Common myeloid progenitor, CD34-positive (primary cell): ENCODE results near the gene BMPR2.
"Not testable (repeated sequence)": the region's sequence is repeated elsewhere in the genome, so short reads cannot be mapped to it uniquely, and the experiment has no call there.

ENCODE experiments used
- CTCF ChIA-PET: fragments of 350-600 bp; sonication (Branson Sonifier 250); formaldehyde crosslinking; loops from one replicate; lab custom pipeline; 2021; ENCODE audit warnings: antibody characterized with exemption; lab: Charles Lee
- POLR2A ChIA-PET: fragments of 350-600 bp; sonication (Branson Sonifier 250); formaldehyde crosslinking; loops from one replicate; lab custom pipeline; 2021; ENCODE audit warnings: antibody characterized with exemption; lab: Charles Lee
- DNase-seq, 3 donors: peaks; one replicate each; pipeline versions ENCODE4 v3.0.0 to v3.0.0-alpha.2; 2013
- H3K27ac ChIP-seq, 2 experiments: 1 replicate in 1 of 2; 2 replicates in 1 of 2; pipeline ENCODE4 v1.7.0; 2013; ENCODE audit warnings: inconsistent platforms in 2 of 2, low read length in 2 of 2, mild to moderate bottlenecking in 2 of 2, low read depth in 1 of 2, moderate library complexity in 1 of 2; ENCODE audit not compliant: severe bottlenecking in 2 of 2, insufficient read depth in 1 of 2, poor library complexity in 1 of 2
- H3K27me3 ChIP-seq, 5 experiments: replicated peaks in 2 of 5; 1 replicate in 3 of 5; 2 replicates in 2 of 5; pipeline versions ENCODE4 v1.6.1 to v1.7.0; 2013; ENCODE audit warnings: low read length in 4 of 5, mild to moderate bottlenecking in 2 of 5, moderate library complexity in 2 of 5, inconsistent platforms in 1 of 5; ENCODE audit not compliant: insufficient read depth in 5 of 5, control insufficient read depth in 4 of 5
- H3K36me3 ChIP-seq, 4 experiments: 1 replicate in 2 of 4; 2 replicates in 2 of 4; pipeline versions ENCODE4 v1.6.1 to v1.7.0; 2013; ENCODE audit warnings: low read length in 3 of 4, control low read depth in 1 of 4, mild to moderate bottlenecking in 1 of 4; ENCODE audit not compliant: control insufficient read depth in 4 of 4, insufficient read depth in 4 of 4
- H3K4me1 ChIP-seq, 4 experiments: 1 replicate in 3 of 4; 2 replicates in 1 of 4; pipeline versions ENCODE4 v1.6.1 to v1.7.1; 2013; ENCODE audit warnings: low read length in 3 of 4, mild to moderate bottlenecking in 3 of 4, control low read depth in 1 of 4, inconsistent platforms in 1 of 4, moderate library complexity in 1 of 4; ENCODE audit not compliant: control insufficient read depth in 4 of 4, insufficient read depth in 4 of 4; ENCODE audit errors: control extremely low read depth in 1 of 4
- H3K4me3 ChIP-seq, 7 experiments: 1 replicate in 4 of 7; 2 replicates in 3 of 7; pipeline versions ENCODE4 v1.5.1 to v1.7.0; 2013; ENCODE audit warnings: mild to moderate bottlenecking in 7 of 7, low read length in 6 of 7, moderate library complexity in 6 of 7, inconsistent platforms in 2 of 7, low read depth in 2 of 7, control low read depth in 1 of 7; ENCODE audit not compliant: insufficient read depth in 4 of 7, control insufficient read depth in 1 of 7; ENCODE audit errors: extremely low read depth in 1 of 7
- H3K9me3 ChIP-seq, 5 experiments: 1 replicate in 4 of 5; 2 replicates in 1 of 5; pipeline versions ENCODE4 v1.6.1 to v1.7.1; 2013; ENCODE audit warnings: low read length in 4 of 5, mild to moderate bottlenecking in 2 of 5, inconsistent platforms in 1 of 5, low read depth in 1 of 5, moderate library complexity in 1 of 5; ENCODE audit not compliant: control insufficient read depth in 4 of 5, insufficient read depth in 2 of 5; ENCODE audit errors: control extremely low read depth in 1 of 5
- WGBS: methylation state at CpG from one replicate; pipeline ENCODE4 v1.1.5; 2013; ENCODE audit not compliant: insufficient coverage; 5-methylcytosine and 5-hydroxymethylcytosine counted together

The BMPR2 gene

DNA sequence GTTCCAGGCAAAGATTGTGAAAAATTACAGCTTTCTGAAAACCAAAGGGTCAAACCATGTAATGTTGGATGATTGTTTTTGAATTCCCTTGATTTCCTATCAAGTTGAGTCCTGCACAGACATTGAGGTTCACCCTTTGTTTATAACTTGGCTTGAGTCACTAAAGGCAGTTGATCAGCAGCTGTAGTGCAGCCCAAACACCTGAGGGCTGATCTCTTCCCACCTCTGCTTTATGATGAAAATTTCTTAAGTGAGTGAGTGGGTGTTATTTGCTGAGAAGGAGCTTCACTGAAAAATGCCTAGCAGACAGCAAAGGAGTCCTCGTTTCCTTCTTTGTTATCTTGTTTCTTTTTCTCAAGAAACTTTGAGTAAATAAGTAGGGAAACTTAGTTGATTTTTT is 31.9 kb upstream of the BMPR2 start:
- no CpG with 5 or more reads among the region's 1 CpG for WGBS
- no peak overlapping the region for H3K4me3 ChIP-seq
- ChIA-PET POLR2A (no interaction called here), CTCF (no interaction called here)
- no peak overlapping the region for H3K27ac ChIP-seq
- H3K27me3 ChIP-seq = no peaks in the 10 kb centered on the region
- H3K36me3 ChIP-seq = no peaks in the 10 kb centered on the region
- no peaks in the 10 kb centered on the region for H3K9me3 ChIP-seq
- H3K4me1 ChIP-seq = no peaks in the 10 kb centered on the region
- no peak for DNase-seq

DNA sequence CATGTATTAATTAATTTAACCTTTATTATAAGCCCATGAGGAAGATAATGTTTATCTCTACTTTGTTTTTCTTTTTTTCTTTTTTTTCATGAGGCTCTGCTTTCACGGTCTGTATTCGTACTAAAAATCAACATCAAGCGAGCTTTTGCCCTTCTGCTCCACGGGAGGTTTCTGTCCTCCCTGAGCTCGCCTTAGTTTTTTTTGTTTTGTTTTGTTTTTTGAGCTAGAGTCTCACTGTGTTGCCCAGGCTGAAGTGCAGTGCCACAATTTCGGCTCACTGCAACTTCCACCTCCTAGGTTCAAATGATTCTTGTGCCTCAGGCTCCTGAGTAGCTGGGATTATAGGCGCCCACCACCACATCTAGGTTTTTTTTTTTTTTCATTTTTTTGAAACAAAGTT is 29.9 kb upstream of the BMPR2 start:
- WGBS = no CpG with 5 or more reads among the region's 7 CpGs
- POLR2A ChIA-PET = no interaction called here

DNA sequence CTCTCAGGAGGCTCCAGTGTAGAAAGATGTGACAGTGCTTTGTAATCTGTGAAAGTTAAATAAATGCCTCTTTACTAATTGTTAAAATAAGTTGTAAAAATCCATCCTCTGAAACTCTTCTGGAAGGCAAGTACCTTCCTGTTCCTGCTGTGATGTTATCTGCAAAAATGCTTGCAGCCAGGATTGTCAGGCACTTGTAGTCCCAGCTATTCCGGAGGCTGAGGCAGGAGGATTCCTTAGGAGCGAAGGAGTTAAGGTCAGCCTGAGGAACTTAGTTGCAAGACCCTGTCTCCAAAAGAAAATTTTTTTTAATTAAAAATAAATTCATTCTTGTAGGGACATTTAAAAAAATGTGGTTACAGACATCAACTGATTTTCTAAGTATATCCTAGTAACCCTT is 22.7 kb upstream of the BMPR2 start:
- H3K9me3 ChIP-seq = no peaks in the 10 kb centered on the region
- H3K27me3 ChIP-seq = no peaks in the 10 kb centered on the region
- H3K4me1 ChIP-seq = no peaks in the 10 kb centered on the region
- POLR2A ChIA-PET = no interaction called here
- no peaks in the 10 kb centered on the region for H3K36me3 ChIP-seq
- WGBS = 100% methylated on average over 2 of the region's 2 CpGs
- CTCF ChIA-PET = no interaction called here
- H3K4me3 ChIP-seq = no peak overlapping the region
- H3K27ac ChIP-seq = no peak overlapping the region
- no peak for DNase-seq

More for the DNA sequence above, 29.9 kb upstream of the BMPR2 start:
- Histone ChIP-seq H3K4me3 (no peak overlapping the region), H3K27ac (no peak overlapping the region), H3K36me3 (no peaks in the 10 kb centered on the region), H3K9me3 (no peaks in the 10 kb centered on the region), H3K4me1 (no peaks in the 10 kb centered on the region), H3K27me3 (no peaks in the 10 kb centered on the region)
- CTCF ChIA-PET = no interaction called here
- no peak for DNase-seq

GRCh38 chr2:202355993-202356505 is 20.1 kb upstream of the BMPR2 start:
- H3K4me1 ChIP-seq = no peaks in the 10 kb centered on the region
- CTCF ChIA-PET = interaction anchor here (0.5 kb wide), 1 partner anchor 52 kb away, joined by 3 read pairs; no protein-coding TSS in a partner anchor
- no peaks in the 10 kb centered on the region for H3K9me3 ChIP-seq
- H3K36me3 ChIP-seq = no peaks in the 10 kb centered on the region
- H3K27me3 ChIP-seq = no peaks in the 10 kb centered on the region
- WGBS = no CpG with 5 or more reads among the region's 1 CpG
- no peak for DNase-seq
- no peak overlapping the region for H3K27ac ChIP-seq
- POLR2A ChIA-PET = no interaction called here
- H3K4me3 ChIP-seq = no peak overlapping the region

- DNase-seq, H3K27me3 ChIP-seq, CTCF ChIA-PET, H3K4me3 ChIP-seq, H3K27ac ChIP-seq, POLR2A ChIA-PET, H3K9me3 ChIP-seq, H3K36me3 ChIP-seq, H3K4me1 ChIP-seq: not testable (repeated sequence)
- WGBS = 100% methylated on average over 4 of the region's 8 CpGs
These were observed 17.2 kb upstream of the BMPR2 start for GRCh38 chr2:202358924-202359323.

DNA sequence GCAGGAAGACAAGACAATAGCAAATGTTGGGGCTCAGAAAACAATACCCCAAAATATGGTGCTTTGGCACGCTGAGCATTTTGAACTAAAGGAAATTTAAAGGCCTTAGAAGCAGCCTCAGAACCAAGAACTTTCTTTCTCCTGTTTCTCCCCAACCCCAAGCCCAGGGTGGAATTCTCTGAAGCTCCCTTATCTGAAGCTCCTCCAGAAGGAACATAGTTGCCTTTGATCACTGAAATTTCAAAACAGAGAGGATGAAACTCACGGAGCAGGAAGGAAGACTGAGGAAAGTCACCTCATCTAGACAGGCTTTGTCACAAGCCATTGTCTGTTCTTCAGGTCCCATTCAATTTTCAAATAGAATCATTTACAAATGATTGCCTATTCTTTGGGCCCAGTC is 15.5 kb upstream of the BMPR2 start:
- 88% methylated on average over 2 of the region's 2 CpGs for WGBS
- ChIA-PET CTCF (no interaction called here), POLR2A (no interaction called here)
- Histone ChIP-seq H3K9me3 (no peaks in the 10 kb centered on the region), H3K4me1 (no peaks in the 10 kb centered on the region), H3K4me3 (no peak overlapping the region), H3K27me3 (no peaks in the 10 kb centered on the region), H3K27ac (no peak overlapping the region), H3K36me3 (no peaks in the 10 kb centered on the region)
- no peak for DNase-seq

DNA sequence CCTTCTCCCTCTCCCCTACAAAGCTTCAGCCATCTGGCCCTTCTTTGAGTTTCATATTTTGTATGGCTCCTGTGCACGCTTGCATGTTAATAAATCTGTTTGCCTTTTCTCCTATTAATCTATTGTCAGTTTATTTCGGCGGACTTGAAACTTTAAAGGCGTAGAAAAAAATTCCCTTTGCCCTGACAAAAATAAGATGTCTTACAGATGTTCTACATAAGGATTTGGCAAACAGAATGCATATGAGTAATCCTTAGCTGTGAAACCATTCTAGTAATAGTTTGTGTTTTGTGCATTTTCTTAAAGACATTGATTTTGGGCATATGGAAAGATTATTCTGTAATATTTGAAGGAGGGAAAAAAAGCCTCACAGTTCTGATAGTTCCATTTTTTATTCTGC is 15.0 kb upstream of the BMPR2 start:
- 100% methylated on average over 1 of the region's 4 CpGs for WGBS
- no peaks in the 10 kb centered on the region for H3K4me1 ChIP-seq
- H3K27ac ChIP-seq = no peak overlapping the region
- POLR2A ChIA-PET = no interaction called here
- H3K27me3 ChIP-seq = no peaks in the 10 kb centered on the region
- H3K36me3 ChIP-seq = no peaks in the 10 kb centered on the region
- CTCF ChIA-PET = no interaction called here
- DNase-seq = no peak
- H3K9me3 ChIP-seq = no peaks in the 10 kb centered on the region
- H3K4me3 ChIP-seq = no peak overlapping the region
